ENCODE results near the gene HIBCH. TPM values are rescaled to one million over a fixed set of nuclear protein-coding genes. Genes with fewer than 3 reads are reported as not detected.

Gene HIBCH
- total and polyA plus RNA-seq, 2 donors (not counting 3 experiments of a cell fraction or from before 2014, with no cell fraction given): 6.4 to 24.7 TPM

GRCh38 chr2:190180313-190181122 lies 139.1 kb downstream of the HIBCH start:
- no peak overlapping the region for H3K27ac ChIP-seq (ENCODE audit: insufficient read depth, low read depth, low read length)
- no peak for FAIRE-seq
- H3K9me3 ChIP-seq (replicated peaks; ENCODE audit: control insufficient read depth, insufficient read depth, low read length): no peaks in the 10 kb centered on the region
- CTCF ChIA-PET: interaction anchor here (0.8 to 2.4 kb wide), 13 partner anchors 8 to 382 kb away, joined by 3 to 7 read pairs (median 4); no protein-coding TSS in a partner anchor
- POLR2A ChIA-PET: no interaction called here
- H3K4me1 ChIP-seq (ENCODE audit: control insufficient read depth, extremely low read depth, insufficient read depth, low read length): peaks cover 2% of the 10 kb centered on the region
- peak overlapping the region; percentile 59 to 83 (median 60) for H3K4me3 ChIP-seq (replicated peaks in 1 of 3; ENCODE audit: insufficient read depth in 1 of 3, low read depth in 1 of 3, low read length in 3 of 3)
- H2AFZ ChIP-seq (ENCODE audit: low read depth, low read length): peak overlapping the region; percentile 100
- H4K20me1 ChIP-seq (replicated peaks; ENCODE audit: control insufficient read depth, extremely low read depth, insufficient read depth, low read length): no peaks in the 10 kb centered on the region
- peak overlapping the region; percentile 45 for H3K4me2 ChIP-seq (ENCODE audit: insufficient read depth, low read length)
- H3K9me1 ChIP-seq (replicated peaks; ENCODE audit: control insufficient read depth, extremely low read depth, insufficient read depth, low read length): no peaks in the 10 kb centered on the region
- TF ChIP-seq GATA2 (IDR thresholded peaks at IDR 0.05; ENCODE audit: insufficient read depth, insufficient read length, low read depth, low read length) (no peak), POLR2AphosphoS5 (IDR thresholded peaks at IDR 0.05; ENCODE audit: insufficient read depth, low read depth, low read length) (peak; percentile 27), MYC (IDR thresholded peaks at IDR 0.05; ENCODE audit: low read depth, low read length) (no peak), CTCF (IDR thresholded peaks at IDR 0.05; ENCODE audit: extremely low read depth in 1 of 2, insufficient read depth in 1 of 2, low read depth in 1 of 2, low read length in 2 of 2) (peak; percentile 42 to 74), FOS (IDR thresholded peaks at IDR 0.05; ENCODE audit: borderline replicate concordance, insufficient read depth, low read length) (no peak), EZH2 (IDR thresholded peaks at IDR 0.05; ENCODE audit: borderline replicate concordance, low read depth, low read length, severe bottlenecking) (no peak), JUN (IDR thresholded peaks at IDR 0.05; ENCODE audit: borderline replicate concordance, insufficient read depth, insufficient read length, low read depth) (no peak), POLR2A (IDR thresholded peaks at IDR 0.05; ENCODE audit: low read depth, low read length) (no peak)
- no peaks in the 10 kb centered on the region for H3K36me3 ChIP-seq (ENCODE audit: control insufficient read depth in 2 of 2, extremely low read depth in 1 of 2, insufficient read depth in 2 of 2, low read length in 2 of 2)
- DNase-seq (ENCODE audit: low read depth, low spot score): peak; percentile 49
- H3K9ac ChIP-seq (replicated peaks; ENCODE audit: extremely low read depth, insufficient read depth, low read length): peak overlapping the region; percentile 54
- BruUV-seq (replicated peaks): no TSS peak
- intact Hi-C loops (cut with micrococcal nuclease): loop anchor here (2.0 kb wide), 1 partner anchor 92 kb away; no protein-coding TSS in a partner anchor
- no peaks in the 10 kb centered on the region for H3K79me2 ChIP-seq (ENCODE audit: control insufficient read depth, insufficient read depth, low read length)
- H3K27me3 ChIP-seq (ENCODE audit: control insufficient read depth in 2 of 2, insufficient read depth in 2 of 2, low read length in 2 of 2): no peaks in the 10 kb centered on the region
- dilution Hi-C loops (cut with MboI; ENCODE audit: extremely low pct_ligation_motif_present, low sequenced_read_pairs): no loop called here
